Stimulated activated CD4-positive, alpha-beta T cell treated with anti-CD3 and anti-CD28 coated beads, TNF-alpha, amount 100 ng/mL, for 24 hours (primary cell): ENCODE results near the gene PAGE3.

Experiments
- DNase-seq, 3 experiments: peaks; one replicate each; pipeline ENCODE4 v3.0.0-alpha.2; 2020; ENCODE audit warnings: low read depth in 3 of 3

PAGE3 gene

GRCh38 chrX:55264816-55265215, at the start of gene PAGE3:
PAGE3 (minus strand) TSS chrX:55264916; CDS start chrX:55263903, 1,013 bp downstream.
- DNase-seq, result no peak

DNA sequence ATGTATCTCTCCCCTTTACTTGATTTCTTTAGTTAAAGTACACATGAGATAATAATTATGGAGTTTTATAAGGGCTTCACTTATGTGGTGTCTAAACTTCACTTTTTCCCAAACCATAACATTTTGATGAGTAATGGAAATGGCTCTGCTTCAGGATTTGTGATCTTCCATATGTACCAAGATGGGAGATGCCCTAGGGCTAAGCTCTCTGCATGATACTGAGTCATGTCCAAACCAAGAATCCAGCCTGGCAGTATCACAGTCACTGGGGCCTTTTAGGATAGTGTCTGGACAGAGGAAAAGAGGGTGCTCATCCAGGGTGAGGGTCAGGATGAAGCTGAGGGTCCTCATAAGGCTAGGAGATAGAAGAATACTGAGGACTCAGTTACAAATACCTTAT, 47.9 kb upstream of the PAGE3 start:
- DNase-seq, result no peak

DNA sequence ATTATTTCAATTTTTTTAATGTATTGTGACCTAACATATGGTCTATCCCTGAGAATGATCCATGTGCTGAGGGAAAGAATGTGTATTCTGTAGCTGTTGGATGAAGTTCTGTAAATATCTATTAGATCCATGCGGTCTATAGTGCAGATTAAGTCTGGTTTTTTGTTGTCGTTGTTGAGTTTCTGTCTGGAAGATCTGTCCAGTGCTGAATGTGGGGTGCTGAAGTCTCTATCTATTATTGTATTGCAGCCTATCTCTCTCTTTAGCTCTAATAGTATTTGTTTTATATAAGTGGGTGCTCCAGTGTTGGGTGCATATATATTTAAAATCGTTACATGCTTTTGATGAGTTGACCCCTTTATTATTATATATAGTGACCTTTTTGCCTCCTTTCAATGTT, 26.2 kb upstream of the PAGE3 start:
- no peak for DNase-seq

GRCh38 chrX:55279832-55280231, 15.1 kb upstream of the PAGE3 start:
- no peak for DNase-seq

- no peak for DNase-seq
Measured at GRCh38 chrX:55260806-55261205, 3.9 kb downstream of the PAGE3 start.

DNA sequence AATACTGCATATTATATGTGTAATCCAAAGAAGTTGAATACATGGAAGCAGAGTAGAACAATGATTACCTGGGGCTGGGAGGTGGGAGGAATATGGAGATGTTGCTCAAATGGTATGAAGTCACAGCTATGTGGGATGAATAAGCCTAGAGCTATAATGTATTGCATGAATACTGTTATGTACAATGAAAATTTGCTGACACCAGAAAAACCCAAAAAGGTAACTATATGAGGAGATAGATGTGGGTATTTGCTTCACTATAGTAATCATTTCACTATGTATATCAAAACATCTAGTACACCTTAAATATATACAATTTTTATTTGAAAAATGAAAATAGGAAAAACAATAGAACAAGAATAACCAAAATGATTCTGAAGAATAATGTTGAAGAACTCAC, 11.2 kb downstream of the PAGE3 start:
- DNase-seq, result no peak

DNA sequence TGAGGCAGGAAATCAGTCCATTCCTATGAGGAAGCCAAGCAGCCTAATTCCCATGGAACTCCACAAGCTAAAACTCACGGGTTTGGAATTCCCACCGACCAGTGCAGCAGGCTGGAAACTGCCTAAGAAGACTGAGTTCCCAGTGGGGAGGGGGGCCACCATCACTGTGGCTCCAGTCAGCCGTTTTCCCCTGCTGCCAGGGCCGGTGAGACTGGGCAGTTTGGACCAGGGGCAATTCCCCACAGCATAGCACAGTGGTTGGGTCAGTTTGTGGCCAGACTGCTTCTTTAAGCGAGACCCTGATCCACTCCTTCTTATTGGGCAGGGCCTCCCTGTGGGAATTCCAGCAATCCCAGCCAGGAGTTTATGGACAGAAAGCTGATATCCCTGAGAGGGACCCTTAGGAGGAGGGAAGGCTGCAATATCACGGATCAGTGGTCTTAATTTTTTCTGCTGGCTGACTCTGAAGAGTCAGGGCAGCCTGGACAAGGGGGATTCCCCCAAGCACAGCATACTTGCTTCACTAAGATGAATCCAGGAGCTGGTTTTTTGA, 23.9 kb downstream of the PAGE3 start:
- DNase-seq, result no peak

DNA sequence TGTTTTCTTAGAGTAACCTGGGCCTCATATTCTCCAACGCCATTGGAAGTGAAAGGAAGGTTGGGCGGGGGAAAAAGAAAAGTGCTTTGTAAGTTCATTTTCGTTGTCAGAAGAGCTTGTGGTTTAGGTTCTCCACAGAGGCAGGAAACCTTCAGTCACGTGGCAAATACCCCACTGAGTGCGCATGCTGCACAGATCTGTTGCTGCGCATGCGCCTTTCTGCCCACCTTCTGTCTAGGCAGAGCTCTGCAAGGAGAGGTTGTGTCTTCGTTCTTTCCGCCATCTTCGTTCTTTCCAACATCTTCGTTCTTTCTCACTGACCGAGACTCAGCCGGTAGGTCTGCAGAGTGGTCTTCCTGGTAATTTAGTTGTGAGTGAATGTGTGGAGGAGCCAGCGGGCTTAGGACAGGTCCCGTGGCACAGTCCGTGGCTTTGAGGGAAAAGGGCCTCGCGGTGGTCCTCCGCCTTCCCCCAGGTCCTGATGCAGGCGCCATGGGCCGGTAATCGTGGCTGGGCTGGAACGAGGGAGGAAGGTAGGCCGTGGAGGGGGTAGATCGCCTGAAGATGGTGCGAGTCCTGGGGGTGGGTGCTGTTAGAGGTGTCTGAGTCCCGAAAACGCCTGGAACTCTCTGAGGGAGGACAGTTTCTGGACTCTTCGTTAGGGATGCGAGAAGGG, 44.5 kb downstream of the PAGE3 start, which contains the start of gene PAGE5:
PAGE5 (plus strand) TSS at position 228 of the 676 bp plus-strand sequence. CDS start 1,037 bp downstream, outside the sequence.
- peak in 1 of 3 experiments; percentile 0 for DNase-seq

DNA sequence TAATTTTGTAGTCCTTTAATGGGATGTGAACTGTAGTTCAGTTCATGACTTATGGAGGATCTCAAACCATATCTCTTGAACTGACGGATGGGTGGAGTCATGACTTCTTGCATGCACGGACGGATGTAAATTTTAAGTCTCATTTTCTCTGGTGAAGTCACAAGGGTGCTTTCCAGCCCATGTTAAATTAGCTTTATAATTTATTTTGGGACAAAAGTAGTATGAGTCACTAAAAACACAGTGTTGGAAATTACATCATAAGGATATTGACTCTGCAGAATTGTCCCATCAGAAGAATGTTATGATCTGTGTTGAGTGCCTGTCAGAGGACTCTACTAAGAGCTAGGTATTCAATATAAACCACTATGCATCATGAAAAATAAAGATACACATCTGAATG, 51.3 kb downstream of the PAGE3 start:
- no peak for DNase-seq

GRCh38 chrX:55210931-55211677, 53.6 kb downstream of the PAGE3 start:
- no peak for DNase-seq
